ENCODE measurements around the gene SLC35F3.

The SLC35F3 gene

GRCh38 chr1:234264832-234265231, 360.4 kb downstream of the SLC35F3 start:
- no peak for DNase-seq (ENCODE audit: low read depth, low spot score)
- H3K27ac ChIP-seq = no peak overlapping the region

GRCh38 chr1:234265321-234265720, 360.8 kb downstream of the SLC35F3 start:
- no peak overlapping the region for H3K27ac ChIP-seq
- no peak for DNase-seq (ENCODE audit: low read depth, low spot score)

- no peak overlapping the region for H3K27ac ChIP-seq
These were observed 361.4 kb downstream of the SLC35F3 start for GRCh38 chr1:234265861-234266260.

GRCh38 chr1:234270093-234270492, 365.6 kb downstream of the SLC35F3 start:
- H3K27ac ChIP-seq = no peak overlapping the region
- no peak for DNase-seq (ENCODE audit: low read depth, low spot score)

More at GRCh38 chr1:234265861-234266260, 361.4 kb downstream of the SLC35F3 start:
- no peak for DNase-seq (ENCODE audit: low read depth, low spot score)

- H3K27ac ChIP-seq = no peak overlapping the region
- DNase-seq (ENCODE audit: low read depth, low spot score) = no peak
These were observed 366.2 kb downstream of the SLC35F3 start for GRCh38 chr1:234270581-234271242.

GRCh38 chr1:234271243-234271606, 366.7 kb downstream of the SLC35F3 start:
- no peak for DNase-seq (ENCODE audit: low read depth, low spot score)
- no peak overlapping the region for H3K27ac ChIP-seq

- DNase-seq (ENCODE audit: low read depth, low spot score) = no peak
- H3K27ac ChIP-seq = no peak overlapping the region
These were observed 368.3 kb downstream of the SLC35F3 start for GRCh38 chr1:234272656-234273312.

GRCh38 chr1:234273981-234274380, 369.5 kb downstream of the SLC35F3 start:
- no peak for DNase-seq (ENCODE audit: low read depth, low spot score)
- H3K27ac ChIP-seq = no peak overlapping the region

- no peak for DNase-seq (ENCODE audit: low read depth, low spot score)
- no peak overlapping the region for H3K27ac ChIP-seq
These were observed 371.8 kb downstream of the SLC35F3 start for GRCh38 chr1:234276151-234276788.

GRCh38 chr1:234277161-234277868, 372.8 kb downstream of the SLC35F3 start:
- no peak for DNase-seq (ENCODE audit: low read depth, low spot score)
- H3K27ac ChIP-seq = no peak overlapping the region

- H3K27ac ChIP-seq = no peak overlapping the region
- DNase-seq (ENCODE audit: low read depth, low spot score) = no peak
These were observed 374.5 kb downstream of the SLC35F3 start for GRCh38 chr1:234279021-234279420.

- no peak overlapping the region for H3K27ac ChIP-seq
- no peak for DNase-seq (ENCODE audit: low read depth, low spot score)
These were observed 376.0 kb downstream of the SLC35F3 start for GRCh38 chr1:234280500-234280899.

GRCh38 chr1:234281826-234282489, 377.5 kb downstream of the SLC35F3 start:
- no peak for DNase-seq (ENCODE audit: low read depth, low spot score)
- H3K27ac ChIP-seq = no peak overlapping the region

GRCh38 chr1:234286206-234286605, 381.7 kb downstream of the SLC35F3 start:
- no peak overlapping the region for H3K27ac ChIP-seq
- DNase-seq (ENCODE audit: low read depth, low spot score) = no peak

- no peak overlapping the region for H3K27ac ChIP-seq
- DNase-seq (ENCODE audit: low read depth, low spot score) = no peak
These were observed 384.5 kb downstream of the SLC35F3 start for GRCh38 chr1:234288946-234289345.

GRCh38 chr1:234289538-234290305, 385.2 kb downstream of the SLC35F3 start:
- DNase-seq (ENCODE audit: low read depth, low spot score) = no peak
- no peak overlapping the region for H3K27ac ChIP-seq

- no peak overlapping the region for H3K27ac ChIP-seq
- DNase-seq (ENCODE audit: low read depth, low spot score) = no peak
These were observed 387.5 kb downstream of the SLC35F3 start for GRCh38 chr1:234292011-234292410.

GRCh38 chr1:234292548-234292947, 388.1 kb downstream of the SLC35F3 start:
- no peak for DNase-seq (ENCODE audit: low read depth, low spot score)
- no peak overlapping the region for H3K27ac ChIP-seq

GRCh38 chr1:234294109-234294817, 389.8 kb downstream of the SLC35F3 start:
- no peak for DNase-seq (ENCODE audit: low read depth, low spot score)

More at GRCh38 chr1:234294109-234294817, 389.8 kb downstream of the SLC35F3 start:
- no peak overlapping the region for H3K27ac ChIP-seq

Data from epithelial cell of prostate (primary cell).